ENCODE data around the gene CALM3.
"Not testable (repeated sequence)": the region's sequence is repeated elsewhere in the genome, so short reads cannot be mapped to it uniquely, and the experiment has no call there.

The CALM3 gene

GRCh38 chr19:46601318-46602224 lies at the start of gene CALM3:
CALM3 (plus strand) TSS chr19:46601330; CDS start chr19:46601435, 105 bp downstream.
- in situ Hi-C loops (cut with MboI; ENCODE audit: low sequenced_read_pairs): no loop called here

- in situ Hi-C loops (cut with MboI; ENCODE audit: low sequenced_read_pairs): no loop called here
These were observed 48.2 kb upstream of the CALM3 start for GRCh38 chr19:46552891-46553290.

DNA sequence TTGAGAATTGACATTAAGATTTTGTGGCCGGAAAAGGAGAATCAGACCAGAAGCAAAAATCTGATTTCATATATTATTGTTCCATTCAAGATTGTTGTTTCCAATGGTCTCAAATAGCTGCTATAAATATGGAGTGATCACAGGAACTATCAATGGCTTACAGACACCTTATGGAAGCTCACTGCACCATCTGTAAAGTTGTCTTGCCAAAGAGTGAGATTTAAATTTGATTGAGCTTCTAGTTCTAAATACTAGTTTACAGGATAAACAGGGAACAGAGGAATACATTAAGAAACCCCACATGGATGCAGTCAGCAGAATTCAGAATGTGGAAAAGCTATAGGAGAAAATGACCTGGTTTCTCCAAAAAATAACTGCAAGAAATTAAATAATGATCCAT lies 47.0 kb upstream of the CALM3 start:
- in situ Hi-C loops (cut with MboI; ENCODE audit: low sequenced_read_pairs): no loop called here

DNA sequence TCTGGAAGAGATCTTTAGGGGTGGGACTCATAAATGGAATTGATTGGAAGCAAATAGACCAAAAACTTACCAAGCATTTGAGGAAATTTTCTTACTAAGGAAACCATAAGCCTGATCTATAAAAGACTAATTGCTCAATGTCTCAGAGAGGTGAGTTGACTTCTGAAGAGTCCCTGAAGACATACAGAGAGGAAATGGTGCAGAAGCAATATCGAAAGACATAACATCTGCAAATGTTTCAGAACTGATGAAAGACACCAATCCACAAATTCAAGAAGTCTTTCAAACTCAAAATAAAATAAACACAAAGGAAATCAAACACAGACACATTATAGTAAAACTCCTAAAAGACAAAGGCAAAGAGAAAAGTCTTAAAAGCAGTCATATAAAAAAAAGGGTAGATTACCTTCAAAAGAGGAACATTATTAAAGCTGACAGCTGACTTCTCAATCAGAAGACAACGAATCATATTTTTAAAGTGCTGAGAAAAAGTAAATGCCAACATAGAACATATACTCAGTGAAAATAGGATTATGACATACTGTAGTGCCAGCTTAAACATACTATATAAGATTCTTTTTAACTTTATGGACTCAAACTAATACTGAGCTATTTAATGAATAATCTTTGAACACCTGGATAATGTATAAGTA lies 45.4 kb upstream of the CALM3 start:
- in situ Hi-C loops (cut with MboI; ENCODE audit: low sequenced_read_pairs): no loop called here

- in situ Hi-C loops (cut with MboI; ENCODE audit: low sequenced_read_pairs): not testable (repeated sequence)
These were observed 44.7 kb upstream of the CALM3 start for GRCh38 chr19:46556471-46556870.

- in situ Hi-C loops (cut with MboI; ENCODE audit: low sequenced_read_pairs): no loop called here
These were observed 41.9 kb upstream of the CALM3 start for GRCh38 chr19:46559203-46559602.

GRCh38 chr19:46559675-46560074 lies 41.5 kb upstream of the CALM3 start:
- in situ Hi-C loops (cut with MboI; ENCODE audit: low sequenced_read_pairs): not testable (repeated sequence)

GRCh38 chr19:46564701-46565100 lies 36.4 kb upstream of the CALM3 start:
- in situ Hi-C loops (cut with MboI; ENCODE audit: low sequenced_read_pairs): no loop called here

DNA sequence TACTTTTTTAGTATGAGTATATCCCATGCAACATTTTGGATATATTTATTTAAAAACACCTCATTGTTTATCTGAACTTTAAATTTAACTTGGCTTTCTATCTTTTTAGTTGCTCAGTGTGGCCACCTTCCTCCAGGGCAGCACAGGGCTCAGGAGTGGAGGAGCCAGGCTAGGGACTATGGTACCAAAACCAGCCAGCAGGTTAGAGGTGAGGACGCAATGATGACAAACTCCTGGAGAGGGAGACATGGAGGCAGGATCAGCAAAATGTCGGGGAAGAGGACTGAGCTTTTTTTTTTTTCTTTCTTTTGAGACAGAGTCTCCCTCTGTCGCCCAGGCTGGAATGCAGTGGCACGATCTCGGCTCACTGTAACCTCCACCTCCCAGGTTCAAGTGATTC lies 29.6 kb upstream of the CALM3 start:
- in situ Hi-C loops (cut with MboI; ENCODE audit: low sequenced_read_pairs): no loop called here

DNA sequence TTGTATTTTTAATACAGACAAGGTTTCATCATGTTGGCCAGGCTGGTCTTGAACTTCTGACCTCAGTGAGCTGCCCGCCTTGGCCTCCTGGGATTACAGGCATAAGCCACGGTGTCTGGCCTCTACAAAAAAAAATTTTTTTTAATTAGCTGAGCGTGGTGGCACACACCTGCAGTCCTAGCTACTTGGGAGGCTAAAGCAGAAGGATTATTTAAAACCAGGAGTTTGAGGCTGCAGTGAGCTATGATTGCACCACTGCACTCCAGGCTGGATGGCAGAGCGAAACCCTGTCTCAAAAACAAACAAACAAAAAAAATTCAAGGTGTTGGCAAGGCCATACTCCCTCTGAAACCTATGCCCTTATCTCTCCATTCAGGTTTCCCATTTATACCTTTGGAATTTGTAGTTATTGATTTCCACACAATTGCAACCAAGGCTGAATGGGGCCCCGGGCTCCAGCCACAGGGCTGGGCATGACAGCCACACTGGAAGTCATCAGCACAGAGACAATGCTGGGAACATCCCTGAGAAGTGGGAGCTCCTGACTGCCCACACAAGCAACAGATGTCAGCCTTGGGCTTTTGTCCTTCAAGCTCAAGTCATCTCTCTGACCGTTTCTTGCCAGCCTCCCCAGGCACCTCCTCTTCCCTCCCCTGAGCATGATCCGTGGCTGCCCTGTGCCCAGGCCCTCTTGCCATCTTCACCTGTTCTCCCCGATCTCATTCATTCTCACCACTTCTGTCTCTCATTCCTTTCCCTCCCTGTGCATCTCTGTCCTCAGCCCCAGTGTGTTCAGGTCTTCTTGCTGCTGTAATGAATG lies 27.2 kb upstream of the CALM3 start:
- in situ Hi-C loops (cut with MboI; ENCODE audit: low sequenced_read_pairs): no loop called here

DNA sequence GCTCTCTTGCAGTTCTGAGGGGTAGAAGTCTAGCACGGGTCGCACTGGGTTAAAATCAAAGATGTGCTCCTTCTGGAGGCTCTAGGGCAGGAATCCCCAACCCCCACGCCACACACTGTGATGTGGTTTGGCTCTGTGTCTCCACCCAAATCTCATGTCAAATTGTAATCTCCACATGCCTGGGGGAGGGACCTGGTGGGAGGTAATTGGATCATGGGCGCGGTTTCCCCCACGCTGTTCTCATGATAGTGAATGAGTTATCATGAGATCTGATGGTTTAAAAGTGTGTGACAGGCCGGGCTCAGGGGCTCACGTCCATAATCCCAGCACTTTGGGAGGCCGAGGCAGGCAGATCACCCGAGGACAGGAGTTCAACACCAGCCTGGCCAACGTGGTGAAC lies 26.6 kb upstream of the CALM3 start:
- in situ Hi-C loops (cut with MboI; ENCODE audit: low sequenced_read_pairs): no loop called here

- in situ Hi-C loops (cut with MboI; ENCODE audit: low sequenced_read_pairs): no loop called here
These were observed 22.7 kb upstream of the CALM3 start for GRCh38 chr19:46578450-46578849.

- in situ Hi-C loops (cut with MboI; ENCODE audit: low sequenced_read_pairs): no loop called here
These were observed 21.7 kb upstream of the CALM3 start for GRCh38 chr19:46579361-46579879.

GRCh38 chr19:46580247-46580646 lies 20.9 kb upstream of the CALM3 start:
- in situ Hi-C loops (cut with MboI; ENCODE audit: low sequenced_read_pairs): no loop called here

DNA sequence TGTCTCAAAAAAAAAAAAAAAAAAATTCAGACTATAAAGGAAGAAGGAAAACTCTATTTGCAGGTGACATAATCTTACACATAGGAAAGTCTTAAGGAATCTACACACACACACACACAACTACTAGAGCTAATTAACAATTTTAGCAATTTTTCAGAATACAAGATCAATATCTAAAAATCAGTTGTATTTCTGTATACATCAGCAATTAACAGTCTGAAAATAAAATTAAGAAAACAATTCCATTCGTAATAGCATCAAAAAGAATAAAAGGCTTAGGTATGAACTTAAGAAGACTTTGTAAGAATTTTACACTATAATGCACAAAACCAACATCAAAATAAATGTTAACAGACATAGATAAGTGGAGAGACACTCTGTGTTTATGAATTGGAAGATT lies 15.6 kb upstream of the CALM3 start:
- in situ Hi-C loops (cut with MboI; ENCODE audit: low sequenced_read_pairs): no loop called here

DNA sequence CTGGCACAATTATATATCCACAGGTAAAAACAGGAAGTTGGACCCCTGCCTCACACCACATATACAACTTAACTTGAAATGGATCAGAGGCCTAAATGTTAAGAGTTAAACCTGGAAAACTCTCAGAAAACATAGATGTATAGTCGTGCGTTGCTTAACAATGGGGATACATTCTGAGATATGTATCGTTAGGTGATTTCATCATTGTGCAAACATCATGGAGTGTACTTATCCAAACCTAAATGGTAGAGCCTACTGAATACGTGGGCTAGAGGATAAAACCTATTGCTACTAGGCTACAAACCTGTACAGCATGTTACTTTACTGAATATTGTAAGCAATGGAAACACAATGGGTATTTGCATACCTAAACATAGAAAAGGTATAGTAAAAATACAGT lies 14.8 kb upstream of the CALM3 start:
- in situ Hi-C loops (cut with MboI; ENCODE audit: low sequenced_read_pairs): no loop called here

- in situ Hi-C loops (cut with MboI; ENCODE audit: low sequenced_read_pairs): no loop called here
These were observed 13.3 kb upstream of the CALM3 start for GRCh38 chr19:46587861-46588260.

- in situ Hi-C loops (cut with MboI; ENCODE audit: low sequenced_read_pairs): no loop called here
These were observed 9.9 kb upstream of the CALM3 start for GRCh38 chr19:46591254-46591653.

DNA sequence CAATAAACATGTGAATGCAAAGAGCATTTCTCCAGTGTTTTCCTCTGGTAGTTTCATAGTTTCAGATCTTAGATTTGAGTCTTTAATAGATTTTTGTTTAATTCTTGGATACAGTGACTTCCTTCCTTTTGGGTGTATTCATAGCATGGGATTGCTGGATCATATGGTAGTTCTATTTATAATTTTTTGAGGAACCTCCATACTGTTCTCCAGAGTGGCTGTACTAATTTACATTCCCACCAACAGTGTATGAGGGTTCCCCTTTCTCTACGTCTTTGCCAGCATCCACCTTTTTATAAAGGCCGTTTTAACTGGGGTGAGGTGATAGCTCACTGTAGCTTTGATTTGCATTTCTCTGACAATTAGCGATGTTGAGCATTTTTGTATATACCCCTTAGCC lies 9.3 kb upstream of the CALM3 start:
- in situ Hi-C loops (cut with MboI; ENCODE audit: low sequenced_read_pairs): no loop called here

DNA sequence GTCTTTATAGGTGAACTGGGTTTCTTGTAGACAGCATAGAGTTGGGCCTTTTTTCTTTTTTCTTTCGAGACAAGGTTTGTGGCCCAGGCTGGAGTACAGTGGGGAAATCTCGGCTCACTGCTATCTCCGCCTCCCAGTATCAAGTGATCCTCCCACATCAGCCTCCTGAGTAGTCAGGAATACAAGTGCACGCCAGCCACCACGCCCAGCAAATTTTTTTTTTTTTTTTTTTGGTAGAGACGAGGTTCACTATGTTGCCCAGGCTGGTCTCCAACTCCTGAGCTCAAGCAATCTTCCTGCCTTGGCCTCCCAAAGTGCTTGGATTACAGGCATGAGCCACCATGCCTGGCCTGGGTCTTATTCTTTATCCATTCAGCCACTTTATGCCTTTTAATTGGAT lies 5.1 kb upstream of the CALM3 start:
- in situ Hi-C loops (cut with MboI; ENCODE audit: low sequenced_read_pairs): no loop called here

DNA sequence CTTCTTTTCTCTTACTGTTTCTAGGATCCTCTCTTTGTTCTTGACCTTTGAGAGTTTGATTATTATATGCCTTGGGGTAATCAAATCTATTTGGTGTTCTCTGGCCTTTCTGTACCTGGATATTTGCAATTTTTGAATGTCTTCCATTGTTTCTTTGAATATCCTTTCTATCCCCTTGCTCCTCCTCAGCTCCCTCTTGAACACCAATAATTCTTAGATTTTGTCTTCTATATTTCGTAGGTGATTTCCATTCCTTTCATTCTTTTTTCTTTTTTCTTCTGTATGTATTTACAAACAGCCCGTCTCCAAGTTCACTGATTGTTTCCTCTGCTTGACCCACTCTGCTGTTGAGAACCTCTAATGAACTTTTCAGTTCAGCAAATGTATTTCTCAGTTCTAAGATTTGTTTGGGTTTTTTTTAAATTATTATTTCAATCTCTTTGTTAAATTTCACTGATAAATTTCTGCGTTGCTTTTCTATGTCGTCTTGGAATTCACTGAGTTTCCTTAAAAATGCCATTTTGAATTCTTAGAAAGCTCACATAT lies 2.7 kb upstream of the CALM3 start:
- in situ Hi-C loops (cut with MboI; ENCODE audit: low sequenced_read_pairs): no loop called here

All from HL-60/S4 treated with retinoic acid at 250 ng/mL for 4 days and 3 days (cell line).